SK-N-SH (cell line): ENCODE results near the gene TRIOBP.

Source experiments
- CHD2 ChIP-seq: fragments of 150-350 bp; IDR thresholded peaks from 2 replicates; pipeline ENCODE4 v1.6.1; 2018; ENCODE audit warnings: low read length; ENCODE audit not compliant: partially characterized antibody
- CTCF ChIP-seq: fragments of 200-600 bp; sonication (generic); IDR thresholded peaks from 2 replicates; pipeline ENCODE4 v1.6.1; 2017; ENCODE audit warnings: antibody characterized with exemption, mild to moderate bottlenecking, moderate library complexity
- POLR2AphosphoS5 ChIP-seq: IDR thresholded peaks from 2 replicates; pipeline ENCODE4 v1.6.1; 2012; ENCODE audit warnings: low read depth, low read length

GRCh38 chr22:37657590-37658132 lies 39.2 kb upstream of the TRIOBP start:
- no peak for TF ChIP-seq CTCF
- TF ChIP-seq POLR2AphosphoS5: no peak
- no peak for TF ChIP-seq CHD2
